HG02642 (cell line): Measurements from ENCODE around the gene RTP5.

Source experiments
- ATAC-seq: cut with Tn5 transposase; IDR thresholded peaks from one replicate; pipeline ENCODE4 v1.9.1; 2021; ENCODE audit warnings: mild to moderate bottlenecking; ENCODE audit not compliant: unreplicated experiment, poor library complexity

RTP5 gene

DNA sequence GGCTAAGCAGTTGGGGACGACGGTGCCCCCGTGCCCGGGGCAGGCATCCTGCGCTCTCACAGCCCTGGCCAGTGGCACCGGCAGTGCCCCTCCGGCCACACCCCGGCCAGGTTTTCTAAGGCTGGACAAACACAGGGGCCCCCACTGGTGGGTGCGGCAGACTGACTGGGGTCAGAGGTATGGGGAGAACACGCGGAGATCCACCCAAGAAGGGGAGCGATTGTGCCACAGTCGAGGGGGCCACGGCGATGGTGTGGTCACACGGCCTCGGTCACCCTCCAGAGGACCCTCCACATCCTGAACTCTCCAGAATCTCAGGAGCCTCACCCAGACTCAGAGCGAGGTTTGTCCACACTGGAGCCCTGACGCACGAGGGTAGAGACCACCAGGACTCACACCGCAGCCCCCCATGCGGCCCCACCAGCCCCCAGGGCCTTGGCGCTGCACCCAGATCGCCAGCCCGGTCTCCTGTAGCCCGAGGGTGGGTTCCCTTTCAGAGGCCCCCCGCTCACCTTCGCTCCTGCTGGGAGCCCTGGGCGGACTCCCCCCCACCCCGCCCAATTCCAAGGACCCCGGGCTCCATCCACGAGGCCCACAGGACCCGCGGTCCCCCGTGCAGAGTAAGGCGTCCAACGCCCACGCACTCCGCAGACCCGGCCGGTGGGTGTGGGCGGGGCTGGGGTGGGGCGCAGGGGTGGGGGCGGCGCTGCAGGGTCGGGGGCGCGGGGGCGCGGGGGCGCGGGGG is 26.0 kb upstream of the RTP5 start:
- peak; percentile 9 for ATAC-seq

DNA sequence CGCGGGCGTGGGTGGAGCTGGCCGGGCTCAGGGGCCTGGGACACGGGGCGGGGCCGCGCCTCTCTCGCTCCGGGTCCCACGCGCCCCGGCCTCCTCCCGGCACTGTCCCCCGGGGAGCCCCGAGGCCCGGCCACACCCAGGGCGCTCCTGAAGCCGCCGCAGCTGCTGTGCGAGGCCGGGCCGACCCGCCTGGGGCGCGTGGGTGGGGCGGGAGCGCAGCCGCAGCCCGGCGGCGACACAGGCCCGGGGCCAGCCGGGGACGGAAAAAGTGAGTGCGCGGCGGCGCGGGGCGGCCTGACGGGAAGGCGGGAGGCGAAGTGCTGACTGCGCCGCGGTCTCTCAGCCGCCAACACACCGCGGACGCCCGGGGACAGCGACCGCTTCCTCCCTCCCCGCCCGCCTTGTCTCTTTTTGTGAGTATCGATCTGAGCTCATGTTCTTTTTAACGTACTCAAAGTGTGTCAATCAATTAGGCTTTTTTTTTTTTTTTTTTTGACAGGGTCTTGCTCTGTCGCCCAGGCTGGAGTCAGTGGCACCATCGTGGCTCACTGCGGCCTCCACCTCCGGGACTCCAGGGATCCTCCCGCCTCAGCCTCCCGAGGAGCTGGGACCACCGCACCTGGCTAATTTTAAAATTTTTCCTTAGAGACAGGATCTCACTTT is 25.3 kb upstream of the RTP5 start:
- ATAC-seq = peak; percentile 71

DNA sequence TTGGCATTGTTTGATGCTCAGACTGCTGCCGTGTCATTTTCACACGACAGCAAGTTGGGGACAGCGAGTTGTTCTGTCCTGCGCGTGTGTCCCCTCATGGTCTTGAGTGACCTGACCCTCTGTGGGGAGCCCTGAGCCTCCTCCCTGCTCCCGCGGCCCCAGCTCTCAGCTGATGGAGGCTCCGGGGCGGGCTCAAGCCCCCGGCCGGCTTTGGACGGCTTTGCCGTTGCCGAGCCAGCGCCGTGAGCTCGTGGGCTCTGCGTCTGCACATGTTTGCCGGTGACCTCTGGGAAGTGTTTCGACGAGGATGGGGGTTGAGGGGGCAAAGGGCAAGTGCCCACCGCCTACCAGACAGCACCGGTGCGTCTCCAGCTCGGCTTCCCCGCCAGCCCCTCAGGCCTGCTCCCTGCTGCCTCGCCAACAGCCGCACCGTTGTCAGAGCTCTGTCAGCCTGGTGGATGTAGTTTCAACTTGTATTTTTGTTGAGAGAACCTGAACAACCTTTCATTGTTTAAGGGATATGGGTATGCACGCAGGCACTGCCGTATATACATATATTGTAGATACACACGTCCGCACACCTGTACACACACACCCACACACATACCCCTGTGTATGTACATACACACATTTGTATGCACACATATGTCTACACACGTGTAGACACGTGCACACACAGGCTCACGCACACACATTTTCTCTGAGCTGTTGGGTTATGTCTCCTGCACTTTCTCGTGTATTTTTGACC is 24.5 kb upstream of the RTP5 start:
- no peak for ATAC-seq

DNA sequence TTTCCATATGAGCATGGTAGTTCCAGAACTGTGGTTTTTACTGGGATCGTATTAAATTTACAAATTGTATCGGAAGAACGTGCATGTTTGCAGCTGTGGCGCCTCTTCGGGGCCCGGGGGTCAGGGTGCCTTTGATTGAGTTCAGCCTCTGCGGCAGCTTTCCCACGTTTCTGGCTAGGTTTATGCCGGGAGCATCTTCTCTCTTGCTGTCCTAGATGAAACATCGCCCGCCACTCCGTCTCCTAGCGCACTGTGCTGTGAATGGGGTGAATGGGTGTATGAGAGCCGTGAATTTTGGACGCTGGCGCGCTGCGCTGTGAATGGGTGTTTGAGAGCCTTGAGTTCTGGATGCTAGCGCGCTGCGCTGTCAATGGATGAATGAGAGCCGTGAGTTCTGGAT is 23.1 kb upstream of the RTP5 start:
- ATAC-seq = no peak

DNA sequence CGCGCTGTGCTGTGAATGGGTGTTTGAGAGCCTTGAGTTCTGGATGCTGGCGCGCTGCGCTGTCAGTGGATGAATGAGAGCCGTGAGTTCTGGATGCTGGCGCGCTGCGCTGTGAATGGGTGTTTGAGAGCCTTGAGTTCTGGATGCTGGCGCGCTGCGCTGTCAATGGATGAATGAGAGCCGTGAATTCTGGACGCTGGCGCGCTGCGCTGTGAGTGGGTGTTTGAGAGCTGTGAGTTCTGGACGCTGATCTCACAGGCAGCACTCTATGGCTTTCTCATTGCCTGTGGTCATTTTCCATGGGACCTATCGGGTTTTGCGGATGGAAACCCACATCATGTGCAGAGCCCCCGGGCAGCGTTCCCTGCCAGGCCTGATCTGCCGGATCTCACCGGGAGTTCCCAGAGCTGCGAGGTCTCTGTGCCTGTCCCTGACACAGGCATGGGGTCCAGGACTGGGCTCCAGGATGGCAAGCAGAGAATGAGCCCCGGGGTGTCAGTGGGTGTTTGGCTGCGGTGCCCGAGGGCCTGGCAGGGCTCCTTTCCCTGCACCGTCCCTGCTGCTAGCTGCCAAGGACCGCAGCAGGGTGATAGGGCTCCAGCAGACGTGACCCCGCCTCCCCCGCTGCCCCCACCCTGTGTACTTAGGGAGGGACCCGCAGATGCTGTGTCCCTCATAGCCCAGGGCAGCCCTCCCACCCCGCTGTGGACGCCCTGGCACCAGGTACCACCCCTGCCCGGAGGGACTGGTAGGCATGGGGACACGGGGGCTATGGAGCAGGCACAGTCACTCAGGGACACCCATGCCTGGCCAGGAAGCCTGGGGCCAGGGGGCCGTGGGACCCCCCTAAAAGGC is 20.5 kb upstream of the RTP5 start:
- ATAC-seq = no peak

DNA sequence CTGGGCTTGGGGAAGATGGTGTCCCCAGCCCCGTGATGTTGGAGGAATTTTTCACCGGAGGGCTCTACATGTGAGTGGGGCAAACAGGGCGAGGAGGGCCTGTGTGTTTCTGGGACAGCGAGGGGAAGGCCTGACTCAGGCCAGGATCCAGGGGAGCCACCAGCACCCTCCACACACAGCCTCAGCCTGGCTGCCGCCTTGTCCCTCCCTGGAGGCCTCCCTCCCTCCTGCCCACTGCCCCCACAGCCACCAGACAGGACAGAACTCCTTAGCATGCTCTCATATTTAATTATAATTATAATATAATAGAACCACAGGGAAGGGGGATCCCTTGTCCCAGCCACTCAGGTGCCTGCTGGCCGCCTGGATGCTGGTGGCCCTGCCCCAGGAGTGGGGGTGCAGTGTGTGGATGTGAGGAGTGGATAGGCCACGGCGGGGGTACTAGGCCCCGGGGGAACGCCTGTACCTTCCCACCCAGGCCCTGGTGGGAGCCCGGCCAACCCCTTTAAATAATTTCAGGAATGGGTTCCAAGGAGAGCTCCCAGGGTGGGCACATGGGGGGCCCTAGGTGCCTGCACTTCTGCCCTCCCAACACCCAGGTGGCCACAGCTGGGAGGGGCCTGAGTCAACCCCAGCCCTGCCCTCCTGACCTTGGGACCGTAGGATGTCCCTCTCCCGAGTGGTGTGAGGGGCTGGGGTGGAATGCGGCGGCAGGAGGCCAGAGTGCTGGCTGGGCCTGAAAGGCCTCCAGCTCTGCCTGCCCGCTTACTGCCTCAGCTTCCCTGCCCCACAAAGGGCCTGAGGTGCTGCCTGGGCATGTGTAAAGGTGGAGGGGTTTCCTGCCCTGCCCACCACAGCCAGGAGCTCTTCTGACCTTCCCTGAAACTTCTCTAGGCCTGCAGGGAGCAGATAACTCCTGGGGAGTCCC is 19.6 kb upstream of the RTP5 start:
- no peak for ATAC-seq

DNA sequence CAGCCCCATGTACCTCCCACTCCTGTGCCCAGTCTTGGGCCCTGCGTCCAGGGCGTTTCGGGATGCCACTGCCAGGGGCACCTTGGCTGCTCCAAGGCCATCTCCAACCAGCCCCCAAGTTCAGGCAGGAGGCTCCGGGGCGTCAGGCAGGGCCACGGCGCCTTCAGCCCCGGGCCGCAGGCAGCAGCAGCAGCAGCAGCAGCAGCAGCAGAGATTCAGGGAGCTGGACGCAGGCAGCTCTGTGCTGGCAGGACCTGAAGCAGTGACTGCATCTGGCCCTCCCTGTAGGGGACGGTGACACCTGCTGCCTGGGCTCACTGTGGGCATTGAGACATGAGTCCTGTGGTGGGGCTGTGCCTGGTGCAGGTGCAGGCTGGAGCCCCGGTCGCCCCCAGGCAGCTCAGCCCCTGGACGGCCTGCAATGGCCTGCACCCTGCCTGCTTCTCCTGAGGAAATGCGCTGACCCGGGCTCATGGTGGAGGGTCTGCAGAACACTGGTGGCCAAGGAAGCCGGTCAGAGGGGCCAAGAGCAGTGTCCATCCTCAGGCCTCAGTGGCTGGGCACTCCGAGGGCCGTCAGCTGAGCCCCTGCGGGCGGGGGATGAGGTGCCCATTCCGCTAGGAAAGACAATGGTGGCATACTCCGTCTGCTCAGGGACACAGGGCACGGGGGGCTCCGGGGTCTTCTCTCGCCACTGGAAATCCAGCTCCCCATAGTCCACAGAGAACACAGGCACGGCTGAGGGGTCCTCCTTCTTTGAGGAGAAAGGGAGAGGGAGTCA is 18.8 kb upstream of the RTP5 start:
- ATAC-seq = no peak

DNA sequence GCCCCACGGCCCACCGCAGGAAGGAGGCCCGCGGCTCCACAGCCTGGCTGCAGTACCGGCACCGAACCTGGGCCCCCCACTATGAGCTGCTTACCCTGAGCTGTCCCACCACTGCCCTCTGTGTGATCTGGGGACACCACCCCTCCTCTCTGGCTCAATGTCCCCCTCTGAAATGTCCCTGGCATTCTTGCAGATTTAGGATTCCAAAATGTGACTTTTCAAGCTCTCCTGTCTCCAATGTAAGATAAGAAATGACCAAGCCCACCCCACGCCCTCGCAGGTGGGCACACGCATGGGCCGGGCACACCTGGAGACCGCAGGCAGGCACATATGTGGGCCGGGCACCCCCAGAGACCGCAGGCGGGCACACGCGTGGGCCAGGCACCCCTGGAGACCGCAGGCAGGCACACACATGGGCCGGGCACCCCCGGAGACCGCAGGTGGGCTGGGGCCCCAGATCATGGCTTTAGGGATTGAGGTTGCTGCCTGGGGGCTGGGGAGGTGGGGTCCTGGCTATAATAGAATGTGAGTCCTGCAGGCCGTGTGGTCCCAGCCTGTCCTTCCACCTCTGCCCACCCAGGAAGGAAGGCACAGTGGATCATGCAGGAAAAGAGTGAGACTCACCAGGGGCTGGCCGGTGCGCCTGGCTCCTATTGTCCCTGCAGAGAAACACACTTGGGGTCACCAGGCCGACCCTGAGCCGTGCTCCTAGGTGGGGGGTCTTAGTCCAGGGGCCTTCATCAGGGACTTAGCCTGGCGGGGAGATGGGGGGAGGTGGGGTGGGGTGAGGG is 18.0 kb upstream of the RTP5 start:
- ATAC-seq = no peak

DNA sequence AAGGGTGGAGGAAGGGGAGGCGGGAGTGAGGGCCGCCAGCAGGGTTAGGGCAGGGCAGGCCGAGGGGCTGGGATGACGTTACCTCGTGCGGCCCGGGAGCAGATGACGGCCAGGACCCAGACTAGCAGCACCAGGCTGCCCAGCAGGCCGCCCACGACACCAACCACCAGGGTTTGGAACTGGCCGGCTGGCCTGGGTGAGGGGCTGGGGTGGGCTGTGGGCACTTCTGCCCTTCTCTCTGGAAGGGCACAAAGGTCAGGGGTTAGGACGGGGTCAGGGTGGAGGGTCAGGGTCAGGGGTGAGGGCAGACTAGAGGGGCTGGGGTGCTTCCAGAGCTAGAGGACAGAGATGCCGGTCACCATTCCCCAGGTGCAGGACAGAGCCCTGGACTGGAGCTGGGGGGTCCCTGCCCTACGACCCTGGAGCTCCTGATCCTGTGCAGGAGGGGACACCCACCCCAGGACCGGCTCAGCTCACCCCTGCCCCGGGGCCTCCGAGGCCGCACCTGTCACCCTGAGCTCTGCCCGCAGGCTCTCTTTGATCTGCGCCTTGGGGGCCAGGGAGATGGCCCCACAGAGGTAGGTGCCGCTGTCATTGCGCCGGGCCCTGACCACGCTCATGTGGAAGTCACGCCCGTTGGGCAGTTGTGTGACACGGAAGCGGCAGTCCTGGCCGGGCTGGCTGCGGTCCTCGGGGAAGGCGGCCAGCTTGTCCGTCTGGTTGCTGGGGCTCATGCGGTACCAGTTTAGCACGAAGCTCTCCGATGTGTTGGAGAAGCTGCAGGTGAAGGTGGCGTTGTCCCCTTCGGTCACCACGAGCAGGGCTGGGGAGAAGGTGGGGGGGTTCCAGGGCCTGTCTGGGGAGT is 17.2 kb upstream of the RTP5 start:
- no peak for ATAC-seq

DNA sequence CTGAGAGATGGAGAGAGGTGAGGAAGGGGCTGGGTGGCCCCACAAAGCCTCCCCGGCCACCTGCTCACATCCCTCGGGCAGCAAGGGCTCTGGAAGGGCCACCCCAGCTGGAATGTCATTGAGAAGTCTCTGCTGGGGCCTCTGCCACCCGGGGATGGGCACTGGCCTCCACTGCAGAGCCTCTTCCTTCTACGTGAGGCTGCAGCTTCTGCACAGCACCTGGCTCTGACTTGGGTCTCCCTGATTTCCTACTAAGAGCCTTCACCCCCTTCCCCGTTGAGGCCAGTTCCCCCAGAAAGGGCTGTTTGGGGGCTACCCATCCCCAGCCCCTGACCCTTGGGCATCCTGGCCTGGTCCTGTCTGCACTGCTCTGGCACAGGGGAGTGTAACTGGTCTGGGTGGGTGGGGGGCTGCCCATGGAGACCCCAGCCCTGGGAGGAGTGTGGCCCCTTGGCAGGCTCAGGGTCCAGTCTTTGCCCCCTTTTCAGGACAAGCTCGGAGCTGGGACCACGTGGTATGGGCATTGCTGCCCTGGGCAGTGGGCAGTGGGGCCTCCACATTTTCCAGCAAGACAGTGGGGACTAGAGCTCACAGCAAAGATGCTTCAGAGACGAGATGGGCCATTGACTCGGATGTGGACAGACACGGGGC is 16.4 kb upstream of the RTP5 start:
- ATAC-seq = no peak

DNA sequence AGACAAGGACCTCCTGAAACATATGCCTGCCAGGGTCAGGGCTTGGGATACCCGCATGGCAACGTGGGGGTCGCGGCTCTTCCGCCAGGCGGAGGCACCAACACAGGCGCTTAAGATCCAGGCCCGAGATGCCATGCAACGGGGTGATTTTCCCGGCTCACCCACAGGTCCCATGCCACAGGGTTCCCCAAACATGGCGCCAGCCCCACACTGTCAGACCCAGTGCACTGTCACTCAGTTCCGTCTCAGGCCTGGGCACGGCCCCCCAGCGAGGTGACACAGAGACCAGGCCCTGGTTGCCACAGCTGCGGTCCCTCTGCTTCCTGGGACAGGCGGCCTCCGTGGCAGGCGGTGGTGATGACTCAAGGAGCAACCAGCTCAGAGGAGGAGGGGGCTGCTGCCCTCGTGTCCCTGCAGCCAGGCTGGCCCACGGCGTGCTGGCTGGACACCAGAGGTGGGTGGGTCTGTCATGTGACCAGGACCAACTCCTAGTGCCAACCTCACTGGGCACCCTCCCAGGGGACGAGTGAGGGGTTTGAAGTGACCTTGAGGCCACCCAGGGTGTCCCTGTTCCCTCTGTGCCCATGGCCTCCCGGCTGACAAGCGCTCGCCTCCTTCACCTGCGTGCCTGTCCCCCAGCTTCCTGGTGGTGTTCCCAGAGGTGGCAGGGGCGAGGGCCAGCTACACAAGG is 15.7 kb upstream of the RTP5 start:
- ATAC-seq = no peak

DNA sequence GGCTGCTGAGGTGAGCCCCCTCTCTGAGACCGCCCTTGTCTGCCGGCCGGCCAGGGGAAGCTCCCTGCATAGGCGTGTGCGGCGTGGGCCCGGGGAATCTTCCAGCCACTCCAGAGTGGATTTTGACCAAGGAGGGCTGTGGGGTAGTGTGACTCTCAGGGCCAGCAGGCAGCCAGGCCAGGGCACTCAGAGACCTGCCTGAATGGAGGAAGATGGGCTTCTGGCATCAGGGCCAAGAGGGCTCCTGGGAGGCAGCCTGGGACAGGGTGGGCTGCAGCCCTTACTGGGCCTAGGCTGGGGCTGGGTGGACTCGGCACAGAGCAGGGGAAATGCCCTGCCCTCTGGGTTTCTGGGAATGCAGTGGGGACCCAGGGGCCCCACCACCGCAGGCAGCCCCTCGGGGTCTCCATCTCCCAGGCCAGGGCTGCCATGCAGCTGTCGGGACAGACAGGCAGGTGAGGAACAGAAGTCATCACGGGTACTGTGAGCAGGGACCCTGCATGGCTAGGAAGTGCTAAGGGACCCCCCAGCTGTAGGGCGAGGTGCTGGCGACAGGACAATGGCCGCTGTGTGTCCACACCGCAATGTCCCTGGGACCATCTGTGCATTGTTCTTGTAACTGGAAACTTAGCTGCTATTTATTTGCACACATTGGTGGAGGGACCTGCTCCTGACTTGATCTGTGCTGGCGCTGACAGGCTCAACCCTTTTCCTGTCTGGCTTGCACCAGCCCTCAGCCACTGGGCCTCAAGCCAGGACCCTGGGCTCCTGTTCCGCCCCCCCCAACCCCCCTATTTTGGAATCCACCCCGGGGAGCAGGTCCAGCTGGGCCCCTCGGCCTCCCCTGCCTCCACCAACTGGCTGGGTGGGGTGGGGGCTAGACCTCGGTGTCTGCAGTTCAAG is 14.9 kb upstream of the RTP5 start:
- no peak for ATAC-seq

DNA sequence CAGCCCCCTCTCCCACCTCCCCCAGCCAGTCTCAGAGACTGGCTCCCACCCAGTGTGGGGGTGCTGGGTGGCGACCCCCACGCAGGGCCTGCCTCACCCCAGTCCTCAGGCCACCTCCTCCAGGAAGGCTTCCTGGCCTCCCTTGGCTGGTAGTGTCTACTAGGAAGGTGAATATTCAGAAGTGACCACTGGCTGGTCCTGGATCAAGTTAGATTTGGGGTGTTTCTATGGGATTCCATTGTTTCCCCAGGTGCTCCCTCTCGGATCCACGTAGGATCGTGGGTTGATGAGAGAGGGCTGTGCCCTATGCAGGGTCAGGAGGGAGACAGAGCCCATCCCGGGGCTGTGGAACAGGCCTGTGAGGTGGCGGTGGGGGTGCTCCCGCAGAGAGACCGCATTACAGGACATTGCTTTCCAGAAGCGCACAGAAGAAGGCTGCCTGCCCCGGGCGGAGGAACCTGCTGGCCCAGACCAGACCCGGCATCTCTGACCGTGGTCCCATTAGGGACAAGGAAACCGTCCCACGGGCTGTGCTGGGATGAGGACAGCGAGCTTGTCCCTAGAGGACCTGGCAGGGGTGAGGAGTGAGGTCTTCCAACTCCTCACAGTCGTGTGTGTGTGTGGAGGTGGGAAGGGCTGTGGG is 14.2 kb upstream of the RTP5 start:
- no peak for ATAC-seq

DNA sequence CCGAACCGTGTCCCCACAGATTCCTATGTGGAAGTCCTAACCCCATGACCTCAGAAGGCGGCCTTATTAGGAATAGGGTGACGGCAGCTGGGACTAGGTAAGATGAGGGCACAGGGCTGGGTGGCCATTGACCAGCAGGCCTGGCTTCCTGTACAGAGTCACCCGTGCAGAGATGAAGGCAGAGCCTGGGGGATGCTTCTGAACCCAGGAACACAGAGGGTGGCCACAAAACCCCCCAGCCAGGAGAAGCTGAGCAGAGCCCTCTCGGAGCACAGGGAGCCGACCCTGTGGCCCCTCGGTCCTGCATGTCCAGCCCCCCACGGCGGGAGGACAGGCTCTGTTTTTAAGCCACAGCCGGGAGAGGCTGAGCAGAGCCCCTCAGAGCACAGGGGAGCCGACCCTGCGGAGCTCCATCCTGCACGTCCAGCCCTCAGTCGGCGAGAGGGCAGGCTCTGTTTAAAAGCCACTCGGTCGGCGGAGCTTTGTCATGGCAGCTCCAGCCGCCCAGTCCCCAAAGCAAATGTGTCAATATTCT is 13.6 kb upstream of the RTP5 start:
- ATAC-seq = no peak
